DMS153 (cell line): ENCODE measurements around the gene ECM1.

ENCODE experiments used
- DNase-seq: peaks from one replicate; lab custom pipeline; 2025; lab: John Stamatoyannopoulos, UW

ECM1 gene

GRCh38 chr1:150507912-150508864, at the start of gene ECM1:
Gene ECM1 (plus strand): TSS chr1:150508109. CDS start chr1:150508210, 101 bp downstream.
- DNase-seq = no peak

GRCh38 chr1:150464422-150464826, 43.5 kb upstream of the ECM1 start:
- DNase-seq = peak; percentile 32

GRCh38 chr1:150466964-150467363, 40.9 kb upstream of the ECM1 start:
- DNase-seq = no peak

GRCh38 chr1:150469291-150469690, 38.6 kb upstream of the ECM1 start:
- no peak for DNase-seq

GRCh38 chr1:150472601-150473200, 35.2 kb upstream of the ECM1 start:
- DNase-seq = no peak

- no peak for DNase-seq
These were observed 34.2 kb upstream of the ECM1 start for GRCh38 chr1:150473659-150474058.

- DNase-seq = no peak
These were observed 33.0 kb upstream of the ECM1 start for GRCh38 chr1:150474869-150475268.

- DNase-seq = no peak
These were observed 31.2 kb upstream of the ECM1 start for GRCh38 chr1:150476754-150477153.

GRCh38 chr1:150477320-150477719, 30.6 kb upstream of the ECM1 start:
- no peak for DNase-seq

- DNase-seq = peak; percentile 50
These were observed 30.2 kb upstream of the ECM1 start for GRCh38 chr1:150477733-150478132.

- DNase-seq = no peak
These were observed 28.5 kb upstream of the ECM1 start for GRCh38 chr1:150479370-150479769.

GRCh38 chr1:150479927-150480352, 28.0 kb upstream of the ECM1 start:
- no peak for DNase-seq

- no peak for DNase-seq
These were observed 23.5 kb upstream of the ECM1 start for GRCh38 chr1:150484431-150484830.

GRCh38 chr1:150484861-150485260, 23.0 kb upstream of the ECM1 start:
- DNase-seq = no peak

- DNase-seq = peak; percentile 99
These were observed 20.7 kb upstream of the ECM1 start, which contains the start of gene TARS2 for GRCh38 chr1:150486966-150487762. Gene TARS2 (plus strand): TSS chr1:150487419. CDS start chr1:150487451, 32 bp downstream.

GRCh38 chr1:150487763-150488115, 20.2 kb upstream of the ECM1 start:
- DNase-seq = no peak

GRCh38 chr1:150493175-150493574, 14.7 kb upstream of the ECM1 start:
- DNase-seq = no peak

GRCh38 chr1:150498342-150498741, 9.6 kb upstream of the ECM1 start:
- DNase-seq = no peak

- DNase-seq = no peak
These were observed 2.5 kb upstream of the ECM1 start for GRCh38 chr1:150505431-150505830.

GRCh38 chr1:150508982-150509381, 1.1 kb downstream of the ECM1 start:
- no peak for DNase-seq

GRCh38 chr1:150511551-150511950, 3.6 kb downstream of the ECM1 start:
- DNase-seq = peak; percentile 78

- DNase-seq = no peak
These were observed 4.2 kb downstream of the ECM1 start for GRCh38 chr1:150511985-150512660.
